HEK293T (cell line): ENCODE measurements around the gene RAB44.

ENCODE experiments used
- CTCF ChIA-PET: fragments of 350-600 bp; formaldehyde crosslinking; extraction: SDS; loops from one replicate; lab custom pipeline; 2021; ENCODE audit warnings: antibody characterized with exemption, inconsistent platforms; lab: Yijun Ruan, JAX
- POLR2A ChIA-PET: fragments of 350-600 bp; formaldehyde crosslinking; extraction: SDS; loops from one replicate; lab custom pipeline; 2020; ENCODE audit warnings: antibody characterized with exemption, inconsistent platforms; lab: Yijun Ruan, JAX
- DNase-seq: peaks from one replicate; pipeline ENCODE4 v3.0.0; 2012; ENCODE audit warnings: mixed read lengths; ENCODE audit errors: extremely low spot score
- ARNT ChIP-seq: fragments of 450-650 bp; IDR thresholded peaks from 2 replicates; pipeline ENCODE4 v1.6.1; 2017; ENCODE audit warnings: mild to moderate bottlenecking
- BHLHE40 ChIP-seq: fragments of 450-650 bp; IDR thresholded peaks from 2 replicates; pipeline ENCODE4 v1.6.1; 2016; ENCODE audit warnings: mild to moderate bottlenecking, moderate library complexity, borderline replicate concordance
- CTBP1 ChIP-seq: fragments of 450-650 bp; IDR thresholded peaks from 2 replicates; pipeline ENCODE4 v1.6.1; 2016; ENCODE audit warnings: borderline replicate concordance
- ELF4 ChIP-seq: fragments of 450-650 bp; IDR thresholded peaks from 2 replicates; pipeline ENCODE4 v1.6.1; 2017; ENCODE audit warnings: antibody characterized with exemption
- FOXA1 ChIP-seq: fragments of 450-650 bp; IDR thresholded peaks from 2 replicates; pipeline ENCODE4 v1.6.1; 2016; ENCODE audit warnings: mild to moderate bottlenecking
- FOXK2 ChIP-seq: fragments of 450-650 bp; IDR thresholded peaks from 2 replicates; pipeline ENCODE4 v1.6.1; 2016; ENCODE audit warnings: mild to moderate bottlenecking
- FOXM1 ChIP-seq: fragments of 450-650 bp; IDR thresholded peaks from 2 replicates; pipeline ENCODE4 v1.6.1; 2017; ENCODE audit warnings: mild to moderate bottlenecking, borderline replicate concordance
- HDGF ChIP-seq: fragments of 450-650 bp; IDR thresholded peaks from 2 replicates; pipeline ENCODE4 v1.6.1; 2017; ENCODE audit warnings: antibody characterized with exemption, borderline replicate concordance
- L3MBTL2 ChIP-seq: fragments of 450-650 bp; conservative IDR thresholded peaks from 2 replicates; pipeline ENCODE4 v1.6.1; 2016; ENCODE audit warnings: mild to moderate bottlenecking
- LEF1 ChIP-seq: fragments of 450-650 bp; IDR thresholded peaks from 2 replicates; pipeline ENCODE4 v1.6.1; 2017; ENCODE audit warnings: mild to moderate bottlenecking, borderline replicate concordance
- NFRKB ChIP-seq: fragments of 450-650 bp; IDR thresholded peaks from 2 replicates; pipeline ENCODE4 v1.6.1; 2016; ENCODE audit warnings: mild to moderate bottlenecking, moderate library complexity
- SP1 ChIP-seq: fragments of 450-650 bp; IDR thresholded peaks from 2 replicates; pipeline ENCODE4 v1.6.1; 2017
- SUZ12 ChIP-seq: fragments of 450-650 bp; IDR thresholded peaks from 2 replicates; pipeline ENCODE4 v1.6.1; 2016; ENCODE audit warnings: mild to moderate bottlenecking
- TARDBP ChIP-seq: fragments of 450-650 bp; IDR thresholded peaks from 2 replicates; pipeline ENCODE4 v1.6.1; 2016
- ZNF384 ChIP-seq: fragments of 450-650 bp; IDR thresholded peaks from 2 replicates; pipeline ENCODE4 v1.6.1; 2016
- TF ChIP-seq, protein P1 (sequence below): fragments of 450-650 bp; IDR thresholded peaks from 2 replicates; pipeline ENCODE4 v1.6.1; 2016

Gene RAB44

DNA sequence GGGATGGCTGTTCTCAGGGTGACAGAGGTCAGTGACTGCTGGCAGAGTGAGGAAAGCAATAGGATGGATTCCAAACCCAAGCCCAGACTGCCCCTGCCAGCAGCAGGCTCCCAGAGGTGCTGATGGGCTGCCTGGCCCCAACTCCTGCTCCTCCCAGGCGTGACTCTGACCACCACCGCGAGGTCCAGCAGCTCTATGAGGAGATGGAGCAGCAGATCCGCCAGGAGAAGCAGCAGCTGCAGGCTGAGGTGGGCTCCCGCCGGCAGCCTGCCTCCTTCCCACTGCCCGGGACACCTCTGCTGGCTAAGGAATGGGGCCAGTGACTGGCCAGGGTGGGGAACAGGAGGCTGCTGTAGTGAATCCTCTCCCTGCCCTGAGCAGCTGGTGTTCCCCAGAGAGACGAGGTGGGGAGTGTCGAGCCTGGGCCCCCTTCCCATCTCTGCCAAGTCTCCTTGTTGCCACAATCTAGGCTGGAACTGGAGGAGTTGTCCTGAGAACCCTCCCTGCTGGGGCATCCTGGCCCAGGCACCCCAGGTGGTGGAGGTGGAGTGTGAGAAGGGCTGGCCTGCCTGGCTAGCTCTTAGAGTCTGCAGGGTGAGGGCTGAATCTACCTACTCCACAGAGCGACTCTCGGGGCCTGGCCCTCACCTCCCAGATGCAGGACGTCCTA is 20.4 kb downstream of the RAB44 start:
- CTCF ChIA-PET, result interaction anchor here (0.6 kb wide), 1 partner anchor 49 kb away, joined by 3 read pairs; no protein-coding TSS in a partner anchor
- POLR2A ChIA-PET, result no interaction called here
- TF ChIP-seq FOXA1 (no peak), TARDBP (no peak), HDGF (no peak)
- no peak for DNase-seq

DNA sequence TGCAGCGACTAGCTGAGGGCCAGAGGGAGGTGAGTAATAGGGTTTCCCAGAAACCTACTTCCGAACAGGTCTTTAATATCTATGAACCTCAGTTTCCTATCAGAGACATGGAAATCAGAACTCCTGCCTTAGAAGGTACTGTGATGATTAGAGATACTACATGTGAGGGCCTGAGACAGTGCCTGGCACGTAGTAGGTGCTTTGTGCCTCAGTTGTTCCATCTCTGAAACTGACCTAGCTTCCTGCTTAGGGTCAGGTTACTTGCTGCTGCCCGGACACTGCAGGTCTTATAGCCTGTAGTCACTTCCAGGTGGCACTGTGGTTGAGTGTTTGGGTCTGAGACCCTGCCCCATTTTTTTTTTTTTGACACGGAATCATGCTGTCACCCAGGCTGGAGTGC is 20.9 kb downstream of the RAB44 start:
- no peak for TF ChIP-seq L3MBTL2
- no peak for TF ChIP-seq SP1
- TF ChIP-seq, protein P1, sequence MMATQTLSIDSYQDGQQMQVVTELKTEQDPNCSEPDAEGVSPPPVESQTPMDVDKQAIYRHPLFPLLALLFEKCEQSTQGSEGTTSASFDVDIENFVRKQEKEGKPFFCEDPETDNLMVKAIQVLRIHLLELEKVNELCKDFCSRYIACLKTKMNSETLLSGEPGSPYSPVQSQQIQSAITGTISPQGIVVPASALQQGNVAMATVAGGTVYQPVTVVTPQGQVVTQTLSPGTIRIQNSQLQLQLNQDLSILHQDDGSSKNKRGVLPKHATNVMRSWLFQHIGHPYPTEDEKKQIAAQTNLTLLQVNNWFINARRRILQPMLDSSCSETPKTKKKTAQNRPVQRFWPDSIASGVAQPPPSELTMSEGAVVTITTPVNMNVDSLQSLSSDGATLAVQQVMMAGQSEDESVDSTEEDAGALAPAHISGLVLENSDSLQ, result no peak
- TF ChIP-seq TARDBP, result no peak
- TF ChIP-seq ARNT, result no peak
- TF ChIP-seq LEF1, result no peak
- TF ChIP-seq FOXK2, result no peak
- no peak for TF ChIP-seq FOXA1
- ChIA-PET CTCF (interaction anchor here (0.6 kb wide), 1 partner anchor 49 kb away, joined by 3 read pairs; no protein-coding TSS in a partner anchor), POLR2A (no interaction called here)
- DNase-seq, result no peak

DNA sequence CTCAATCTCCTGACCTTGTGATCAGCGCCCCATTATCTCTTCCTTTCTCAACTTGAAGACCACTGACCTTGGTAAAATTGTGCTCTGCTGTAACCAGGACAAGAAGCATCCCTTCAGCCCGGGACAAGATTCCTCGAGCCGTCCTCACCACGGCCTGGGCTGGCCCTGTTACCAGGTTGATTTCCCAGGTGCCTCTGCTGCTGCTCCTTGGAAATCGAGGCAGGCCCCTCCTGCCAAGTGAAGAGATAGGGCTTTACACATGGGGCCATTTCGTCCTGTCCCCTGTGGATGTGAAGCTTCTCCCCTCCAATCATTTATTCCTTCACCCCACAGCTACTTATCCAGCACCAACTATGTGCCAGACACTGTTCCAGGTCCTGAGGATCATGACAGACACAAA is 21.5 kb downstream of the RAB44 start:
- no peak for DNase-seq
- ChIA-PET CTCF (no interaction called here), POLR2A (interaction anchor here (0.5 kb wide), 1 partner anchor 13 kb away, joined by 6 read pairs; no protein-coding TSS in a partner anchor)
- no peak for TF ChIP-seq ARNT
- no peak for TF ChIP-seq L3MBTL2
- TF ChIP-seq, protein P1, result no peak
- no peak for TF ChIP-seq TARDBP
- TF ChIP-seq FOXK2, result no peak
- TF ChIP-seq ELF4, result no peak
- no peak for TF ChIP-seq ZNF384
- no peak for TF ChIP-seq SUZ12
- TF ChIP-seq SP1, result no peak
- TF ChIP-seq LEF1, result no peak
- no peak for TF ChIP-seq NFRKB
- no peak for TF ChIP-seq HDGF
- TF ChIP-seq FOXM1, result no peak
- no peak for TF ChIP-seq CTBP1
- no peak for TF ChIP-seq BHLHE40
- TF ChIP-seq FOXA1, result no peak

DNA sequence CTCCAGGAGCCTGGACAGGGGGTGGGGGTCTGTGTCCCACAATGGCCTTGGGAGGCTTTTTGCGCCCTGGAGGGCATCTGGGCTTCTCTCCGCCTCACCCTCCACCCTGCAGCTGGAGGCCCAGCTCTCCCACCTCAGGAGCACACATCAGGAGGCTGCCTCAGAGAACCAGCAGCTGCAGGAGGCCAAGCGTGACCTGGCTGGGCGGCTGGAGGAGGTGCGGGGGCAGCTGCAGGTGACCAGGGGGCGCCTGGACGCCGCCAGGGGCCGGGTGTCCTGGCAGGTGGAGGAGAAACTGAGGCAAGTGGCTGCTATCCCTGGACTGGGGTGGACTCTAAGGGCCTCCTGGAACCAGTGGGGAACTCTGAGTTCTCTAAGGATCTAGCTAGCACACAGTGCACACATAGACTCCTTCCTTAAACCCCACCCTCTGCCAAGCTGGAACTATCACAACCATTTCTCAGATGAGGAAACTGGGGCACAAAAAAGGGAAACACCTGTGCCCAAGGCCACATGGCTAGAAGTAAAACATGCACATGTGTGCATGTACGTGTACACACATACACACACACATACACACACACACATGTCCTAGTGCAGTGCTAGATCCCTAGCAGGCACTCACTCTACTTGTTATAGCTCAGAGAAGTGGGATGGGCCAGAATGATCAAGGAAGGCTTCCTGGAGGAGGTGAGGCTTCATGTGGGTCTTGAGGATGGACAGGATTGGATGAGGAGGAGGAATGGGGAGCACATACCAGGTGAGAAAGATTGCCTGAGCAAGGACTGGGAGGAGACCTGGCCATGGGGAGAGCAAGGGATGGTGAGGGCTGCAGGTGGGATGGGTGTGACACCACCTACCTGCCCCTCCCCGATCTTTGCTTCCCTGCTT is 22.9 kb downstream of the RAB44 start:
- TF ChIP-seq SP1 (no peak), SUZ12 (no peak), HDGF (no peak), FOXM1 (no peak)
- TF ChIP-seq, protein P1, result no peak
- CTCF ChIA-PET, result no interaction called here
- POLR2A ChIA-PET, result interaction anchor here (1.0 kb wide), 1 partner anchor 154 kb away, joined by 3 read pairs; the partner anchor contains the start of gene PPIL1
- DNase-seq, result no peak

DNA sequence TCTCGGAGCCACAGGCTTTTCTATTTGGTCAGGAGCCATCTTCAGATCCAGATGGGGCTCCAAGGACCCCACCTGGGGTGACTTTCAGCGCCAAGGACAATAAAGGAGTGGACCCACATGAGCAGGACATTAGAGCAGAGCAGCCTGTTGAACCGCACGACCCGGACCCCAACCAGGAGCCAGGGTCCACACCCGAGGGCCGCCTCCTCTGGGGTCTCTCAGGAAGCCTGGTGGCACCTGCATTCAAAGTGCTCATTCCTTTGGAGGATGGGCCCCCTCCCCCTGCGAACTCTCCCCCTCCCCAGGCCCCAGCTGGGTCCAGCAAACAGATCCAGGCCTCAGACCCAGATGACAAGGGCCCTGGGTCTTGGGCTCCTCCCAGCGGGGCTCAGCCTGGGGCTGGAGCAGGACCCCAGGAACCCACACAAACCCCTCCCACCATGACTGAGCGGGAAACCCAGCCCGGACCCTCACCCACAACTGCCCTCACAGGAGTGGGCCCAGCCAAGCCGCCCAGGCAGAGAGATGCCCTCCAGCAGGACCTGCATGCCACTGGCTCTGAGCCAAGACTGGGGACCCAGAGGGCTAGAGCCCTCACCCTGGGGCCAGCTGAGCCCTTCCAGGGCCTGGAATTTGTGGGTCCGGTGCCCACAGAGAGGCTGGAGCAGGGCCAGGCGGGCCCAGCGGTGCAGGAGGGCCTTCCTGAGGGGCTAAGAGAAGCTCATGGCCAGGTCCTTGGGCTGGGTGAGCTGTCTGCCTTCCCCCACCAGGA is 23.9 kb downstream of the RAB44 start:
- ChIA-PET POLR2A (no interaction called here), CTCF (no interaction called here)
- DNase-seq, result no peak
- TF ChIP-seq ZNF384 (no peak), SP1 (no peak), LEF1 (no peak), TARDBP (no peak)

DNA sequence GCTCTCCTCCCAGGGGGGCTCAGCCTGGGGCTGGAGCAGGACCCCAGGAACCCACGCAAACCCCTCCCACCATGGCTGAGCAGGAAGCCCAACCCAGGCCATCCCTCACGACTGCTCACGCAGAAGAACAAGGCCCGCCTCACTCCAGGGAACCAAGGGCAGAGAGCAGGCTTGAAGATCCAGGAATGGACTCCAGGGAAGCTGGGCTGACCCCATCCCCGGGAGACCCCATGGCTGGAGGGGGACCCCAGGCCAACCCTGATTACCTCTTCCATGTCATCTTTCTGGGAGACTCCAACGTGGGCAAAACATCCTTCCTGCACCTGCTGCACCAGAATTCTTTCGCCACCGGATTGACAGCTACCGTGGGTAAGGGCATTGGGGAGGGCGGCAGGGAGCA is 24.7 kb downstream of the RAB44 start:
- CTCF ChIA-PET, result interaction anchor here (1.1 kb wide), 1 partner anchor 37 kb away, joined by 3 read pairs; no protein-coding TSS in a partner anchor

More for the DNA sequence above, 24.7 kb downstream of the RAB44 start:
- no peak for DNase-seq
- no peak for TF ChIP-seq BHLHE40
- no peak for TF ChIP-seq ZNF384
- POLR2A ChIA-PET, result no interaction called here
